DLD1 (cell line): ENCODE results near the gene CMPK2.

Source experiments
- in situ Hi-C: cut with HindIII; loops from 2 replicates; pipeline ENCODE4 v1.10.0; 2017; ENCODE audit warnings: low sequenced_read_pairs

CMPK2 gene

GRCh38 chr2:6813573-6813972, 52.1 kb downstream of the CMPK2 start:
- in situ Hi-C loops = no loop called here

GRCh38 chr2:6812857-6813530, 52.7 kb downstream of the CMPK2 start:
- in situ Hi-C loops = no loop called here

- in situ Hi-C loops = no loop called here
Measured at GRCh38 chr2:6810961-6811360, 54.7 kb downstream of the CMPK2 start.

GRCh38 chr2:6808426-6808825, 57.3 kb downstream of the CMPK2 start:
- in situ Hi-C loops = no loop called here

GRCh38 chr2:6806604-6807003, 59.1 kb downstream of the CMPK2 start:
- in situ Hi-C loops = no loop called here

GRCh38 chr2:6800553-6800952, 65.2 kb downstream of the CMPK2 start:
- in situ Hi-C loops = no loop called here
